GM12878 (cell line): Measurements from ENCODE around the gene PARVA. TPM values are rescaled to one million over a fixed set of nuclear protein-coding genes. Genes with fewer than 3 reads are reported as not detected.

Source experiments
- ATAC-seq: fragments of 200-7000 bp; cut with Tn5 transposase; 3 replicates; pipeline ENCODE4 v1.9.1; 2020; ENCODE audit warnings: mild to moderate bottlenecking, moderate library complexity
- BruUV-seq: library from RNA; stranded (reverse); fragments of 400-500 nt; replicated peaks from 2 replicates; lab custom pipeline; 2021; lab: Mats Ljungman, UMichigan
- CTCF ChIA-PET: fragments of 300-600 bp; sonication (Branson Sonifier 250); formaldehyde crosslinking; extraction: SDS; loops from one replicate; lab custom pipeline; 2021; ENCODE audit warnings: inconsistent platforms; lab: Yijun Ruan, JAX
- POLR2A ChIA-PET: fragments of 350-600 bp; formaldehyde crosslinking; extraction: SDS; loops from one replicate; lab custom pipeline; 2021; ENCODE audit warnings: inconsistent platforms; lab: Charles Lee
- RAD21 ChIA-PET: fragments of 300-600 bp; sonication (Branson Sonifier 250); formaldehyde crosslinking; loops from one replicate; lab custom pipeline; 2023; ENCODE audit warnings: antibody characterized with exemption; ENCODE audit not compliant: unreplicated experiment; lab: Charles Lee
- SMC1A ChIA-PET: fragments of 300-600 bp; sonication (Branson Sonifier 250); formaldehyde crosslinking; loops from one replicate; lab custom pipeline; 2023; ENCODE audit not compliant: unreplicated experiment, uncharacterized antibody; lab: Charles Lee
- DNase-seq: peaks from one replicate; pipeline ENCODE4 v3.0.0-alpha.2; 2011; ENCODE audit warnings: low read depth, low spot score
- FAIRE-seq: peaks from 3 replicates; lab custom pipeline; 2011; peaks lifted over from hg19 to GRCh38; lab: Jason Lieb, UNC
- H2AFZ ChIP-seq: 2 replicates; pipeline ENCODE4 v1.6.0; 2011; ENCODE audit warnings: low read depth, low read length, control low read depth; ENCODE audit not compliant: control insufficient read depth
- H3K27ac ChIP-seq: 2 replicates; pipeline ENCODE4 v1.5.1; 2011; ENCODE audit warnings: control low read depth; ENCODE audit not compliant: control insufficient read depth, insufficient read depth
- H3K27me3 ChIP-seq, 2 experiments: replicated peaks in 1 of 2; 2 replicates each; pipeline versions ENCODE4 v1.6.0 to v1.6.1; 2011; ENCODE audit warnings: low read length in 1 of 2; ENCODE audit not compliant: control insufficient read depth in 2 of 2, insufficient read depth in 2 of 2
- H3K36me3 ChIP-seq, 2 experiments: 2 replicates each; pipeline ENCODE4 v1.5.1; 2011; ENCODE audit warnings: low read length in 1 of 2; ENCODE audit not compliant: control insufficient read depth in 2 of 2, insufficient read depth in 2 of 2
- H3K4me1 ChIP-seq: 2 replicates; pipeline ENCODE4 v1.6.1; 2011; ENCODE audit warnings: mild to moderate bottlenecking, low read length, moderate library complexity, mixed read lengths; ENCODE audit not compliant: control insufficient read depth, insufficient read depth
- H3K4me2 ChIP-seq: 2 replicates; pipeline ENCODE4 v1.6.0; 2011; ENCODE audit warnings: control low read depth; ENCODE audit not compliant: control insufficient read depth, insufficient read depth
- H3K4me3 ChIP-seq: fragments of 200-600 bp; sonication (generic); 2 replicates; pipeline ENCODE4 v1.5.1; 2016
- H3K79me2 ChIP-seq: 2 replicates; pipeline ENCODE4 v1.6.0; 2011; ENCODE audit warnings: low read length; ENCODE audit not compliant: control insufficient read depth, insufficient read depth
- H3K9ac ChIP-seq: 2 replicates; pipeline ENCODE4 v1.8.0; 2011; ENCODE audit warnings: low read length, control low read depth, mixed read lengths; ENCODE audit not compliant: control insufficient read depth, insufficient read depth
- H3K9me3 ChIP-seq: replicated peaks from 3 replicates; pipeline ENCODE4 v1.5.1; 2011; ENCODE audit warnings: mild to moderate bottlenecking, low read length; ENCODE audit not compliant: control insufficient read depth, insufficient read depth
- H4K20me1 ChIP-seq: 2 replicates; pipeline ENCODE4 v1.6.0; 2011; ENCODE audit not compliant: control insufficient read depth, insufficient read depth
- CBX5 ChIP-seq: sonication (generic); IDR thresholded peaks from 2 replicates; pipeline ENCODE4 v1.6.1; 2016; ENCODE audit warnings: low read depth, moderate library complexity, mild to moderate bottlenecking, inconsistent platforms
- EED ChIP-seq: sonication (generic); IDR thresholded peaks from 2 replicates; pipeline ENCODE4 v1.6.1; 2016; ENCODE audit warnings: antibody characterized with exemption, low read depth
- MXI1 ChIP-seq: fragments of 150-350 bp; IDR thresholded peaks from 2 replicates; pipeline ENCODE4 v1.6.1; 2011; ENCODE audit warnings: low read depth, mild to moderate bottlenecking, inconsistent platforms, low read length, improper control_type of control experiment
- MYB ChIP-seq: fragments of 150-350 bp; IDR thresholded peaks from 2 replicates; pipeline ENCODE4 v1.6.1; 2014; ENCODE audit warnings: mild to moderate bottlenecking, low read depth, low read length, borderline replicate concordance
- ZNF207 ChIP-seq: fragments of 450-650 bp; IDR thresholded peaks from 2 replicates; pipeline ENCODE4 v1.6.1; 2014; ENCODE audit warnings: antibody characterized with exemption, mild to moderate bottlenecking, borderline replicate concordance
- WGBS: methylation state at CpG from one replicate; pipeline ENCODE4 v1.1.6; 2016; ENCODE audit warnings: low lambda C conversion rate; ENCODE audit not compliant: insufficient replicate concordance, insufficient coverage; ENCODE audit errors: missing lambda C conversion rate; 5-methylcytosine and 5-hydroxymethylcytosine counted together
- in situ Hi-C: fragments of 300-500 bp; cut with MboI; formaldehyde crosslinking; loops from 9 replicates; pipeline ENCODE4 v1.14.3; 2018; ENCODE audit warnings: mixed read lengths
- intact Hi-C: fragments of 100-400 bp; cut with micrococcal nuclease; formaldehyde crosslinking; loops from one replicate; pipeline ENCODE4 v1.14.2; 2022; ENCODE audit not compliant: unreplicated experiment
- polyA plus RNA-seq, 11 experiments: library from polyadenylated mRNA; depleted of rRNA in 4 of 11; unstranded in 6 of 11; stranded (reverse) in 5 of 11; fragments of >200 nt; fragmentation: Nextera tagmentation in 4 of 11; fragmentation: Illumina TruSeq in 1 of 11; extraction: Ambion mirVana in 4 of 11; extraction: Trizol in 1 of 11; gene quantifications; 1 replicate in 1 of 11; 2 replicates in 10 of 11; pipeline versions ENCODE4 v1.2.1 to v1.2.3, GENCODE V29; 2011 to 2016; ENCODE audit warnings: inconsistent platforms in 2 of 11, missing spikeins in 2 of 11, low read depth in 1 of 11
- total RNA-seq, 4 experiments: library from RNA; depleted of rRNA in 3 of 4; stranded (reverse); fragments of >200 nt in 3 of 4; fragmentation: Illumina TruSeq in 1 of 4; extraction: Trizol in 1 of 4; gene quantifications; 2 replicates each; pipeline versions ENCODE4 v1.2.1 to v1.2.3, GENCODE V29; 2013 to 2021
- TF ChIP-seq, protein P1 (sequence below): fragments of 450-650 bp; conservative IDR thresholded peaks from 2 replicates; pipeline ENCODE4 v1.6.1; 2017; ENCODE audit warnings: mild to moderate bottlenecking, moderate library complexity
- TF ChIP-seq, protein P2 (sequence below): fragments of 450-650 bp; IDR thresholded peaks from 2 replicates; pipeline ENCODE4 v1.6.1; 2016; ENCODE audit warnings: mild to moderate bottlenecking
- TF ChIP-seq, protein P3 (sequence below): IDR thresholded peaks from 2 replicates; pipeline ENCODE4 v1.6.1; 2012; ENCODE audit warnings: mild to moderate bottlenecking, low read depth, low read length

The PARVA gene
- total and polyA plus RNA-seq, 10 of the 15 experiments (the other 5 are each of a cell fraction or from before 2014, with no cell fraction given): 0.01 to 0.44 (median 0.03) TPM; not detected in 7

DNA sequence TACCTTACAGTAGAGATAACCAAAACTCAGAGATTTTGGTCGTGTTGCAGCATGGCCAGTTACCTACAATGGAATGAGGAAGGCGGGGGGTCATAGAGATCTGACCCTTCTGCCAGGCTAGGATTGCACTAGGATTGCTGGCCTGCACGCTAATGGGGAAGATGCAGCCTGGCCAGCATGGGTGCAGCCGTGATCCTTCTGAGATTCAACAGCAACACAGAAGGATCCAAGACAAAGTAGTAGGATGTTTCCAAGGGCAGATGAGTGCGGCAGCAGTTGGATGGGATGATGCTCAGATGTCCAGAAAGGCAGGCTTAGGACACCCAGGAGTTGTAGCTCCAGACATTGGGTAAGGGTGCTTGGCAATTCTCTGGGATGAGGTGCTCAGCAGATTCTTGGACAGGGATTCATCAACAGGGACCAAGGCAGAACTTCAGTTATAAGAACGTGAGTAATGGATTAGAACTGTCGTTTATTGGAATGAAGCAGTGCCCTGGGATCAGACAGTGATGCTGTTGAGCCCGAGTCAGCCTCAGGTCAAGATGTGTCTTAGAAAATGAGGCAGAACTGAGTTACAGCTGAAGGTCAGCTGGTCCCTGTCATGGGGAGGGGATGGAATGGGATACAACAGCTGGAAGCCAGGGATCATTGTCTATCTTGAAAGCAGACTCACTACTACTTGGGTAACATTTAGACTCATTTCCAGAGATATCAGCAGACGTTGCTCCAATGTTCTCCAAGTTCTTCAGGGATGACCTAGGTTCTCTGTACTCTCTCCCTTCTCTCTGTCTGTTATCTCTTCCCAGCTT is 71.0 kb downstream of the PARVA start:
- no peak for ATAC-seq

More for the DNA sequence above, 71.0 kb downstream of the PARVA start:
- TF ChIP-seq ZNF207 (no peak), MYB (no peak), MXI1 (no peak), CBX5 (no peak), EED (no peak)
- TF ChIP-seq, protein P1, sequence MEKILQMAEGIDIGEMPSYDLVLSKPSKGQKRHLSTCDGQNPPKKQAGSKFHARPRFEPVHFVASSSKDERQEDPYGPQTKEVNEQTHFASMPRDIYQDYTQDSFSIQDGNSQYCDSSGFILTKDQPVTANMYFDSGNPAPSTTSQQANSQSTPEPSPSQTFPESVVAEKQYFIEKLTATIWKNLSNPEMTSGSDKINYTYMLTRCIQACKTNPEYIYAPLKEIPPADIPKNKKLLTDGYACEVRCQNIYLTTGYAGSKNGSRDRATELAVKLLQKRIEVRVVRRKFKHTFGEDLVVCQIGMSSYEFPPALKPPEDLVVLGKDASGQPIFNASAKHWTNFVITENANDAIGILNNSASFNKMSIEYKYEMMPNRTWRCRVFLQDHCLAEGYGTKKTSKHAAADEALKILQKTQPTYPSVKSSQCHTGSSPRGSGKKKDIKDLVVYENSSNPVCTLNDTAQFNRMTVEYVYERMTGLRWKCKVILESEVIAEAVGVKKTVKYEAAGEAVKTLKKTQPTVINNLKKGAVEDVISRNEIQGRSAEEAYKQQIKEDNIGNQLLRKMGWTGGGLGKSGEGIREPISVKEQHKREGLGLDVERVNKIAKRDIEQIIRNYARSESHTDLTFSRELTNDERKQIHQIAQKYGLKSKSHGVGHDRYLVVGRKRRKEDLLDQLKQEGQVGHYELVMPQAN: no peak
- TF ChIP-seq, protein P2, sequence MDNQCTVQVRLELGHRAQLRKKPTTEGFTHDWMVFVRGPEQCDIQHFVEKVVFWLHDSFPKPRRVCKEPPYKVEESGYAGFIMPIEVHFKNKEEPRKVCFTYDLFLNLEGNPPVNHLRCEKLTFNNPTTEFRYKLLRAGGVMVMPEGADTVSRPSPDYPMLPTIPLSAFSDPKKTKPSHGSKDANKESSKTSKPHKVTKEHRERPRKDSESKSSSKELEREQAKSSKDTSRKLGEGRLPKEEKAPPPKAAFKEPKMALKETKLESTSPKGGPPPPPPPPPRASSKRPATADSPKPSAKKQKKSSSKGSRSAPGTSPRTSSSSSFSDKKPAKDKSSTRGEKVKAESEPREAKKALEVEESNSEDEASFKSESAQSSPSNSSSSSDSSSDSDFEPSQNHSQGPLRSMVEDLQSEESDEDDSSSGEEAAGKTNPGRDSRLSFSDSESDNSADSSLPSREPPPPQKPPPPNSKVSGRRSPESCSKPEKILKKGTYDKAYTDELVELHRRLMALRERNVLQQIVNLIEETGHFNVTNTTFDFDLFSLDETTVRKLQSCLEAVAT: no peak
- TF ChIP-seq, protein P3, sequence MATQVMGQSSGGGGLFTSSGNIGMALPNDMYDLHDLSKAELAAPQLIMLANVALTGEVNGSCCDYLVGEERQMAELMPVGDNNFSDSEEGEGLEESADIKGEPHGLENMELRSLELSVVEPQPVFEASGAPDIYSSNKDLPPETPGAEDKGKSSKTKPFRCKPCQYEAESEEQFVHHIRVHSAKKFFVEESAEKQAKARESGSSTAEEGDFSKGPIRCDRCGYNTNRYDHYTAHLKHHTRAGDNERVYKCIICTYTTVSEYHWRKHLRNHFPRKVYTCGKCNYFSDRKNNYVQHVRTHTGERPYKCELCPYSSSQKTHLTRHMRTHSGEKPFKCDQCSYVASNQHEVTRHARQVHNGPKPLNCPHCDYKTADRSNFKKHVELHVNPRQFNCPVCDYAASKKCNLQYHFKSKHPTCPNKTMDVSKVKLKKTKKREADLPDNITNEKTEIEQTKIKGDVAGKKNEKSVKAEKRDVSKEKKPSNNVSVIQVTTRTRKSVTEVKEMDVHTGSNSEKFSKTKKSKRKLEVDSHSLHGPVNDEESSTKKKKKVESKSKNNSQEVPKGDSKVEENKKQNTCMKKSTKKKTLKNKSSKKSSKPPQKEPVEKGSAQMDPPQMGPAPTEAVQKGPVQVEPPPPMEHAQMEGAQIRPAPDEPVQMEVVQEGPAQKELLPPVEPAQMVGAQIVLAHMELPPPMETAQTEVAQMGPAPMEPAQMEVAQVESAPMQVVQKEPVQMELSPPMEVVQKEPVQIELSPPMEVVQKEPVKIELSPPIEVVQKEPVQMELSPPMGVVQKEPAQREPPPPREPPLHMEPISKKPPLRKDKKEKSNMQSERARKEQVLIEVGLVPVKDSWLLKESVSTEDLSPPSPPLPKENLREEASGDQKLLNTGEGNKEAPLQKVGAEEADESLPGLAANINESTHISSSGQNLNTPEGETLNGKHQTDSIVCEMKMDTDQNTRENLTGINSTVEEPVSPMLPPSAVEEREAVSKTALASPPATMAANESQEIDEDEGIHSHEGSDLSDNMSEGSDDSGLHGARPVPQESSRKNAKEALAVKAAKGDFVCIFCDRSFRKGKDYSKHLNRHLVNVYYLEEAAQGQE: no peak
- no peak overlapping the region for H3K27ac ChIP-seq
- in situ Hi-C loops: no loop called here
- no peaks in the 10 kb centered on the region for H3K79me2 ChIP-seq
- H3K9ac ChIP-seq: no peak overlapping the region
- no peaks in the 10 kb centered on the region for H3K4me1 ChIP-seq
- SMC1A ChIA-PET: no interaction called here
- H3K4me2 ChIP-seq: no peak overlapping the region
- FAIRE-seq: no peak
- H2AFZ ChIP-seq: no peak overlapping the region
- no peaks in the 10 kb centered on the region for H3K36me3 ChIP-seq
- H3K27me3 ChIP-seq: peaks cover 0 to 1% of the 10 kb centered on the region in 2 experiments; a peak in 1 of 4 replicates
- RAD21 ChIA-PET: no interaction called here
- no peaks in the 10 kb centered on the region for H4K20me1 ChIP-seq
- no peak for DNase-seq
- no peaks in the 10 kb centered on the region for H3K9me3 ChIP-seq
- intact Hi-C loops: no loop called here
- POLR2A ChIA-PET: no interaction called here
- CTCF ChIA-PET: no interaction called here
- WGBS: 9% methylated on average over 9 of the region's 9 CpGs
- no peak overlapping the region for H3K4me3 ChIP-seq
- BruUV-seq: no TSS peak
